SK-N-SH treated with all-trans-retinoic acid at 6 μM for 48 hours (cell line): ENCODE measurements around the gene NEU4.

Experiments used
- BACH2 ChIP-seq: fragments of 250-450 bp; sonication (Bioruptor Pico); IDR thresholded peaks from 2 replicates; pipeline ENCODE4 v1.9.0; 2021; ENCODE audit warnings: mild to moderate bottlenecking, borderline replicate concordance
- CSDC2 ChIP-seq: fragments of 250-450 bp; sonication (Bioruptor Pico); IDR thresholded peaks from 2 replicates; pipeline ENCODE4 v1.5.0; 2020; ENCODE audit warnings: mild to moderate bottlenecking, moderate library complexity
- ISL1 ChIP-seq: fragments of 250-450 bp; sonication (Bioruptor Pico); IDR thresholded peaks from 2 replicates; pipeline ENCODE4 v2.1.2; 2022; ENCODE audit warnings: mild to moderate bottlenecking, moderate library complexity
- RARB ChIP-seq: fragments of 250-450 bp; sonication (Bioruptor Pico); IDR thresholded peaks from 2 replicates; pipeline ENCODE4 v1.8.0; 2021; ENCODE audit warnings: mild to moderate bottlenecking, moderate library complexity
- SNAI2 ChIP-seq: fragments of 250-450 bp; sonication (Bioruptor Pico); IDR thresholded peaks from 2 replicates; pipeline ENCODE4 v1.5.0; 2020; ENCODE audit warnings: mild to moderate bottlenecking, moderate library complexity
- TCF4 ChIP-seq: fragments of 250-450 bp; sonication (Bioruptor Pico); IDR thresholded peaks from 2 replicates; pipeline ENCODE4 v1.8.0; 2021; ENCODE audit warnings: mild to moderate bottlenecking, moderate library complexity, borderline replicate concordance
- ZFP30 ChIP-seq: fragments of 450-650 bp; formaldehyde crosslinking; IDR thresholded peaks from 2 replicates; pipeline ENCODE4 v1.5.0; 2022; ENCODE audit warnings: mild to moderate bottlenecking, moderate library complexity
- TF ChIP-seq, protein P1 (sequence below): fragments of 250-450 bp; sonication (Bioruptor Pico); IDR thresholded peaks from 2 replicates; pipeline ENCODE4 v1.8.0; 2020; ENCODE audit warnings: mild to moderate bottlenecking, moderate library complexity, borderline replicate concordance
- TF ChIP-seq, protein P2 (sequence below): fragments of 250-450 bp; sonication (Bioruptor Pico); IDR thresholded peaks from 2 replicates; pipeline ENCODE4 v1.5.1; 2020; ENCODE audit warnings: low read depth, mild to moderate bottlenecking, moderate library complexity

DNA sequence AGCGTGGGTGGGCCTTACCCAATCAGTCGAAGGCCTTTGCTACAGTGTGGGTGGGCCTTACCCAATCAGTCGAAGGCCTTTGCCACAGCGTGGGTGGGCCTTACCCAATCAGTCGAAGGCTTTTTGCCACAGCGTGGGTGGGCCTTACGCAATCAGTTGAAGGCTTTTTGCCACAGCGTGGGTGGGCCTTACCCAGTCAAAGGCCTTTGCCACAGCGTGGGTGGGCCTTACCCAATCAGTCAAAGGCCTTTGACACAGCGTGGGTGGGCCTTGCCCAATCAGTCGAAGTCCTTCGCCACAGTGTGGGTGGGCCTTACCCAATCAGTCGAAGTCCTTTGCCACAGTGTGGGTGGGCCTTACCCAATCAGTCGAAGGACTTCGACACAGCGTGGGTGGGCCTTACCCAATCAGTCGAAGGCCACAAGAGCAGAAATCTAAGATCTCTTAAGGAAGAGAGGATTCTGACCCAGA is 48.7 kb upstream of the NEU4 start:
- TF ChIP-seq SNAI2 (CRISPR knock-in tag) (no peak), CSDC2 (no peak), TCF4 (CRISPR knock-in tag) (no peak), ISL1 (CRISPR knock-in tag) (no peak), ZFP30 (no peak), RARB (CRISPR knock-in tag) (no peak), BACH2 (no peak)
- TF ChIP-seq, protein P1, sequence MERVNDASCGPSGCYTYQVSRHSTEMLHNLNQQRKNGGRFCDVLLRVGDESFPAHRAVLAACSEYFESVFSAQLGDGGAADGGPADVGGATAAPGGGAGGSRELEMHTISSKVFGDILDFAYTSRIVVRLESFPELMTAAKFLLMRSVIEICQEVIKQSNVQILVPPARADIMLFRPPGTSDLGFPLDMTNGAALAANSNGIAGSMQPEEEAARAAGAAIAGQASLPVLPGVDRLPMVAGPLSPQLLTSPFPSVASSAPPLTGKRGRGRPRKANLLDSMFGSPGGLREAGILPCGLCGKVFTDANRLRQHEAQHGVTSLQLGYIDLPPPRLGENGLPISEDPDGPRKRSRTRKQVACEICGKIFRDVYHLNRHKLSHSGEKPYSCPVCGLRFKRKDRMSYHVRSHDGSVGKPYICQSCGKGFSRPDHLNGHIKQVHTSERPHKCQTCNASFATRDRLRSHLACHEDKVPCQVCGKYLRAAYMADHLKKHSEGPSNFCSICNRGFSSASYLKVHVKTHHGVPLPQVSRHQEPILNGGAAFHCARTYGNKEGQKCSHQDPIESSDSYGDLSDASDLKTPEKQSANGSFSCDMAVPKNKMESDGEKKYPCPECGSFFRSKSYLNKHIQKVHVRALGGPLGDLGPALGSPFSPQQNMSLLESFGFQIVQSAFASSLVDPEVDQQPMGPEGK (CRISPR knock-in tag) = no peak
- TF ChIP-seq, protein P2, sequence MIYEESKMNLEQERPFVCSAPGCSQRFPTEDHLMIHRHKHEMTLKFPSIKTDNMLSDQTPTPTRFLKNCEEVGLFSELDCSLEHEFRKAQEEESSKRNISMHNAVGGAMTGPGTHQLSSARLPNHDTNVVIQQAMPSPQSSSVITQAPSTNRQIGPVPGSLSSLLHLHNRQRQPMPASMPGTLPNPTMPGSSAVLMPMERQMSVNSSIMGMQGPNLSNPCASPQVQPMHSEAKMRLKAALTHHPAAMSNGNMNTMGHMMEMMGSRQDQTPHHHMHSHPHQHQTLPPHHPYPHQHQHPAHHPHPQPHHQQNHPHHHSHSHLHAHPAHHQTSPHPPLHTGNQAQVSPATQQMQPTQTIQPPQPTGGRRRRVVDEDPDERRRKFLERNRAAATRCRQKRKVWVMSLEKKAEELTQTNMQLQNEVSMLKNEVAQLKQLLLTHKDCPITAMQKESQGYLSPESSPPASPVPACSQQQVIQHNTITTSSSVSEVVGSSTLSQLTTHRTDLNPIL (CRISPR knock-in tag) = no peak
